Gastrocnemius medialis (tissue), 4 donors: ENCODE measurements around the gene KCNIP1.

ENCODE experiments used
- CTCF ChIP-seq, 5 experiments: fragments of 450-650 bp in 3 of 5; fragments of 200-600 bp in 2 of 5; sonication (generic) in 2 of 5; IDR thresholded peaks in 4 of 5; conservative IDR thresholded peaks in 1 of 5; 1 replicate in 4 of 5; 2 replicates in 1 of 5; pipeline ENCODE4 v1.5.1; 2016 to 2019; ENCODE audit warnings: antibody characterized with exemption in 5 of 5, mild to moderate bottlenecking in 3 of 5, moderate library complexity in 3 of 5
- POLR2A ChIP-seq, 2 donors: fragments of 450-650 bp; IDR thresholded peaks; one replicate each; pipeline ENCODE4 v1.6.1; 2017; ENCODE audit warnings: antibody characterized with exemption in 2 of 2, mild to moderate bottlenecking in 2 of 2, moderate library complexity in 2 of 2

DNA sequence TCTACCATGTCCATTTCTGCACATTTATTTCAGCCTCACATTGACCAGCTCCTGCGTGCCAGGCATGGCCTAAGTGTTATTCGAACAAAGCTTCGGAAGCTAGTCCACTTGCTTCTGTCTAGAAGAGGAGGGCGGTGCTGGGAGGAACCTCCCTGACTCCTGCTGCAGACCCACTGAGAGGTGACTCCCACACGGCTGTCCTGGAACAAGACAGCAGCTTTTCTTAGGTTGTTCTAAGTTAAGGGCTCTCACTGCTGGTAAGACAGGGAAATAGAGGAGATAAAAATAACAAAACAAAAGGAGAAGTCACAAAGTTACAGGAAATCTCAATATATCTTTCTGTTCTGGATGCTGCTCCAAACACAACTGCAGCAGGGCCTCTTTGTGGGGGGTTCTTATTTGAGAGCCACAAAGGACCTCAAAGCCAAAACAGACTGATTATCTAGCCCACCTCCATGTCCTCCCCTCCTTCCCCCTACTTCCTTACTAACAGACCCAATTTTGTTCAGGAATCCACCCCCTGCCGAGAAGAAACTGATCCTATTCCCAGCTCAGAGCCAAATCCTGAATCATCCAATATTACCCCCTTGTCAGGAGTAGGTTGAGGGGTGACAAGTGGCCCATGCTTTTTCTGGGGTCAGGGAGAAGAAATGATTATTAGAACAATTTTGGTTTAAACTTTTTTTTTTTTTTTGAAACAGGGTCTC, 28.4 kb upstream of the KCNIP1 start:
- TF ChIP-seq CTCF (IDR thresholded peaks at IDR 0.05 in 4 of 5, conservative IDR thresholded peaks at IDR 0.05 in 1 of 5) (no peak), POLR2A (IDR thresholded peaks at IDR 0.05) (no peak)
